ENCODE data around the gene MSS51. TPM values are rescaled to one million over a fixed set of nuclear protein-coding genes. Genes with fewer than 3 reads are reported as not detected.
A peak's percentile ranks its signal among the peaks of the same experiment; 100 is the strongest.
"Not testable (repeated sequence)": the region's sequence is repeated elsewhere in the genome, so short reads cannot be mapped to it uniquely, and the experiment has no call there.

The MSS51 gene
- total RNA-seq, 1 donor from 2014 or later: 1.5 TPM

GRCh38 chr10:73414230-73414945 is 19.0 kb downstream of the MSS51 start:
- DNase-seq (ENCODE audit: low read depth): no peak

- peak; percentile 75 for DNase-seq (ENCODE audit: low read depth)
These were observed 19.7 kb downstream of the MSS51 start, which contains the start of gene ANXA7 for GRCh38 chr10:73413528-73414229. Gene ANXA7, minus strand, starts transcription at chr10:73414058. Its CDS starts 13,202 bp downstream, at chr10:73400856.

GRCh38 chr10:73413108-73413527 is 20.2 kb downstream of the MSS51 start:
- DNase-seq (ENCODE audit: low read depth): no peak

- no peak for DNase-seq (ENCODE audit: low read depth)
These were observed 22.5 kb downstream of the MSS51 start for GRCh38 chr10:73410897-73411296.

GRCh38 chr10:73408978-73409521 is 24.3 kb downstream of the MSS51 start:
- no peak for DNase-seq (ENCODE audit: low read depth)

- no peak for DNase-seq (ENCODE audit: low read depth)
These were observed 25.3 kb downstream of the MSS51 start for GRCh38 chr10:73408061-73408460.

- no peak for DNase-seq (ENCODE audit: low read depth)
These were observed 25.9 kb downstream of the MSS51 start for GRCh38 chr10:73407495-73407894.

GRCh38 chr10:73406846-73407245 is 26.5 kb downstream of the MSS51 start:
- peak; percentile 65 for DNase-seq (ENCODE audit: low read depth)

- no peak for DNase-seq (ENCODE audit: low read depth)
These were observed 27.8 kb downstream of the MSS51 start for GRCh38 chr10:73405556-73405955.

GRCh38 chr10:73404690-73405089 is 28.7 kb downstream of the MSS51 start:
- no peak for DNase-seq (ENCODE audit: low read depth)

GRCh38 chr10:73401636-73402035 is 31.7 kb downstream of the MSS51 start:
- DNase-seq (ENCODE audit: low read depth): no peak

- DNase-seq (ENCODE audit: low read depth): no peak
These were observed 34.3 kb downstream of the MSS51 start for GRCh38 chr10:73399063-73399462.

GRCh38 chr10:73398024-73398423 is 35.3 kb downstream of the MSS51 start:
- DNase-seq (ENCODE audit: low read depth): no peak

- DNase-seq (ENCODE audit: low read depth): not testable (repeated sequence)
These were observed 39.0 kb downstream of the MSS51 start for GRCh38 chr10:73394325-73394724.

GRCh38 chr10:73388228-73388627 is 45.1 kb downstream of the MSS51 start:
- DNase-seq (ENCODE audit: low read depth): no peak

GRCh38 chr10:73386583-73386982 is 46.8 kb downstream of the MSS51 start:
- no peak for DNase-seq (ENCODE audit: low read depth)

GRCh38 chr10:73379064-73379748 is 54.2 kb downstream of the MSS51 start:
- DNase-seq (ENCODE audit: low read depth): no peak

GRCh38 chr10:73376679-73377078 is 56.7 kb downstream of the MSS51 start:
- DNase-seq (ENCODE audit: low read depth): no peak
